Activated T-helper 1 cell treated with Interleukin-2 at 50 U/mL for 16 hours (primary cell): Measurements from ENCODE around the gene OR8G1.
"Not testable (repeated sequence)": the region's sequence is repeated elsewhere in the genome, so short reads cannot be mapped to it uniquely, and the experiment has no call there.

Experiments used
- DNase-seq: peaks from one replicate; pipeline ENCODE4 v3.0.0-alpha.2; 2020; ENCODE audit warnings: low read depth

OR8G1 gene

GRCh38 chr11:124238512-124238911, 2.4 kb upstream of the OR8G1 start:
- no peak for DNase-seq

- DNase-seq, result not testable (repeated sequence)
Measured at GRCh38 chr11:124249869-124250268, 9.0 kb downstream of the OR8G1 start.

- DNase-seq, result no peak
Measured at GRCh38 chr11:124256076-124256475, 15.2 kb downstream of the OR8G1 start, which contains the start of gene OR8G5. Gene OR8G5 (plus strand): TSS chr11:124256376. CDS start chr11:124264932, 8,556 bp downstream.

- not testable (repeated sequence) for DNase-seq
Measured at GRCh38 chr11:124265041-124265440, 24.1 kb downstream of the OR8G1 start.

- DNase-seq, result not testable (repeated sequence)
Measured at GRCh38 chr11:124270886-124271285, 30.0 kb downstream of the OR8G1 start.

- no peak for DNase-seq
Measured at GRCh38 chr11:124274000-124274399, 33.1 kb downstream of the OR8G1 start.

GRCh38 chr11:124276081-124276480, 35.2 kb downstream of the OR8G1 start:
- no peak for DNase-seq

- DNase-seq, result no peak
Measured at GRCh38 chr11:124277207-124277606, 36.3 kb downstream of the OR8G1 start.

- DNase-seq, result no peak
Measured at GRCh38 chr11:124277804-124278203, 36.9 kb downstream of the OR8G1 start.

- DNase-seq, result no peak
Measured at GRCh38 chr11:124278261-124278660, 37.4 kb downstream of the OR8G1 start.

GRCh38 chr11:124285610-124286344, 44.9 kb downstream of the OR8G1 start:
- DNase-seq, result no peak

GRCh38 chr11:124294687-124295086, 53.8 kb downstream of the OR8G1 start:
- no peak for DNase-seq

GRCh38 chr11:124296016-124296415, 55.1 kb downstream of the OR8G1 start:
- no peak for DNase-seq

GRCh38 chr11:124297921-124298320, 57.0 kb downstream of the OR8G1 start:
- DNase-seq, result no peak

GRCh38 chr11:124301548-124301947, 60.7 kb downstream of the OR8G1 start:
- no peak for DNase-seq

GRCh38 chr11:124302347-124303125, 61.6 kb downstream of the OR8G1 start:
- DNase-seq, result no peak
